Spinal cord (tissue), 10 donors: ENCODE data around the gene DPH3. TPM values are rescaled to one million over a fixed set of nuclear protein-coding genes. Genes with fewer than 3 reads are reported as not detected.
A peak's percentile ranks its signal among the peaks of the same experiment; 100 is the strongest.

Source experiments
- DNase-seq, 6 donors: peaks; one replicate each; pipeline versions ENCODE4 v3.0.0 to v3.0.0-alpha.2; 2013 to 2015; ENCODE audit warnings: low spot score in 6 of 6, low read depth in 4 of 6
- H3K27ac ChIP-seq: one replicate; pipeline ENCODE4 v1.5.1; 2013; ENCODE audit warnings: low read depth, low read length, control low read depth
- H3K27me3 ChIP-seq: one replicate; pipeline ENCODE4 v1.6.1; 2013; ENCODE audit warnings: low read length; ENCODE audit not compliant: control insufficient read depth, insufficient read depth
- H3K36me3 ChIP-seq: one replicate; pipeline ENCODE4 v1.6.1; 2013; ENCODE audit warnings: low read length; ENCODE audit not compliant: control insufficient read depth, insufficient read depth
- H3K4me1 ChIP-seq: one replicate; pipeline ENCODE4 v1.6.1; 2013; ENCODE audit warnings: low read length; ENCODE audit not compliant: control insufficient read depth, insufficient read depth
- H3K4me3 ChIP-seq: one replicate; pipeline ENCODE4 v1.5.1; 2013; ENCODE audit warnings: low read depth, low read length, control low read depth
- H3K9me3 ChIP-seq: one replicate; pipeline ENCODE4 v1.6.1; 2013; ENCODE audit warnings: low read length; ENCODE audit not compliant: control insufficient read depth, insufficient read depth
- WGBS: methylation state at CpG from one replicate; pipeline ENCODE4 v1.1.5; 2013; ENCODE audit warnings: missing lambda C conversion rate; ENCODE audit not compliant: insufficient coverage; 5-methylcytosine and 5-hydroxymethylcytosine counted together
- polyA plus RNA-seq, 2 donors: library from polyadenylated mRNA; unstranded; fragments of 120-200 nt; gene quantifications; one replicate each; pipeline ENCODE4 v1.2.1, GENCODE V29; 2013; ENCODE audit not compliant: insufficient read length in 2 of 2
- total RNA-seq, 2 donors: library from RNA; depleted of rRNA in 1 of 2; stranded (reverse); fragments of 120-200 nt in 1 of 2; fragments of >200 nt in 1 of 2; gene quantifications; one replicate each; pipeline versions ENCODE4 v1.2.3 to v1.2.4, GENCODE V29; 2013 to 2014
- donor health status: healthy.

DPH3 gene
- total and polyA plus RNA-seq, 4 donors, result 17.9 to 41.6 (median 35.5) TPM

DNA sequence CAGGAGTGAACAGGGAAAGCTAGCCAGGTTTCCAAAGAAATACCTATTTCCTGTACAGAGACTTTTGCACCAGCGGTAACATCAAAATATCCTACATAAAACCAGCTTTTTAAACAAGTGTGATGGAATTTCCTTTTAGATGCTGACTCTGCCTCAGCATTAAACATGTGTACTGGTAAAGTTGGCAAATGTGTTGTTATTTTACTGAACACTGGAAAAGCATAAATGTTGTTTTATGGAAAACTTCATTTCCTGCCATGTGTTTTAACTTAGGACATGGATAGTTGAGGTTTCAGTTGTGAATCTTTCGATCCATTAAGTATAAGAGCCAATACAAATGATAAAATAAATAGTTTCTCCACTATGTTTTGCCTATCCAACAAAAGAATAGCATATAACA is 15.9 kb upstream of the DPH3 start:
- Histone ChIP-seq H3K9me3 (no peaks in the 10 kb centered on the region), H3K4me3 (no peak overlapping the region), H3K27me3 (no peaks in the 10 kb centered on the region), H3K27ac (no peak overlapping the region), H3K36me3 (peaks cover 3% of the 10 kb centered on the region), H3K4me1 (no peaks in the 10 kb centered on the region)
- DNase-seq, result no peak
- WGBS, result no CpG with 5 or more reads among the region's 2 CpGs

DNA sequence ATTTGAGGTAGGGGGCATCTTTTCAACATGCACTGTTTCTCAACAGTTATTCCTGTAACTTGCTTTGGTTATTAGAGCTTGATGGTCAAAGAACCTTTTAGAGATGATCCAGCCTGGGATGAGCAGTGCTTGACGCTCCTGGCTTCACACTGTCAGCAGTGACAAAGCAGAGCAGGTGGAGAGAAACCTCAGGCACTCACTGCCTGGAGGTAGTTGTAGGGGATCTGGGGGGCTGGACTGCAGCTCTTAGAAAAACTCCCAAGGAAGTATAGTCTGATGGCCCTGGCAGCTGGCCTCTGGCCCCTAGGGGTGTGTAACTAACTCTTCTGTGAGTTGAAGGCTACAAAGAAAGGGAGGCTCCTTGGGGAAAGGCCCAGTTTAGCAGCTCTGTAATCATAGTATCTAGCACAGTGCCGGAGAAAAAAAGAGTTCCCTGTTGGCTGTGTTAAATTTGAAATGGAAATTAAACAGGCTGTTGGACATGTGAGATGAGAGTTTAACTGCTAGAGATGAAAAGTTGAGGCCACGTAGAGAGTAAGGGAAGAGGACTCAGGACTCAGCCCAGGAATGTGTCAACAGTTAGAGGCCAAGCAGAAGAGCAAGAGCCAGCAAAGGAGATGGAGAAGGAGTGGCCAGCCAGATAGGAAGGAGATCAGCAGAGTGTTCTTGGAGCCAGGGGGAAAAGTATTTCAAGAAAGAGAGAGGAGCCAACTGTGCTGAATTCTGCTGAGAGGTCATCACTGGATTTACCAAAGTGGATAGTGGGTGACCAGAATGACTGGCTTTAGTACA is 14.5 kb upstream of the DPH3 start:
- Histone ChIP-seq H3K36me3 (peaks cover 3% of the 10 kb centered on the region), H3K9me3 (no peaks in the 10 kb centered on the region), H3K27me3 (no peaks in the 10 kb centered on the region), H3K4me1 (no peaks in the 10 kb centered on the region), H3K27ac (no peak overlapping the region), H3K4me3 (no peak overlapping the region)
- 80% methylated on average over 3 of the region's 3 CpGs for WGBS
- DNase-seq, result no peak

DNA sequence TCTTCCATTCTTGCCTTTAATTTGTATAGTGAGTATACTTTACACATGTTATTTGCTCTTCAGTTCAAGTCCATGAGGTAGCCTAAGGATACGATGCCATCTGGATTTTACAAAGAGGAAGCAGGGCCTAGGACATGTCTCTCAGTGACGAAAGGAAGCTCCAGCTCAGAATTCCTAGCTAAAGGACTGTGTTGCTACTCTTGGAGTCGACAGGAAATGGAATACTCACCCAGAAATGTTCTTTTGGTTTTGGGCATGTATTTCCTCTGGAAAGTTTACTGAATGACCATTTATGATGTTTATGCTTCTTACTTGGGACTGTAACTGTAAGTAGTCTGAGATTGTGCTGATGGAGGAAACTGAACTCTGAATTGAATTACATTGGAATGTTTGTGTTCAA is 12.7 kb upstream of the DPH3 start:
- Histone ChIP-seq H3K4me1 (no peaks in the 10 kb centered on the region), H3K9me3 (no peaks in the 10 kb centered on the region), H3K36me3 (peaks cover 6% of the 10 kb centered on the region), H3K27me3 (no peaks in the 10 kb centered on the region), H3K4me3 (no peak overlapping the region), H3K27ac (no peak overlapping the region)
- WGBS, result 93% methylated on average over 3 of the region's 3 CpGs
- no peak for DNase-seq

DNA sequence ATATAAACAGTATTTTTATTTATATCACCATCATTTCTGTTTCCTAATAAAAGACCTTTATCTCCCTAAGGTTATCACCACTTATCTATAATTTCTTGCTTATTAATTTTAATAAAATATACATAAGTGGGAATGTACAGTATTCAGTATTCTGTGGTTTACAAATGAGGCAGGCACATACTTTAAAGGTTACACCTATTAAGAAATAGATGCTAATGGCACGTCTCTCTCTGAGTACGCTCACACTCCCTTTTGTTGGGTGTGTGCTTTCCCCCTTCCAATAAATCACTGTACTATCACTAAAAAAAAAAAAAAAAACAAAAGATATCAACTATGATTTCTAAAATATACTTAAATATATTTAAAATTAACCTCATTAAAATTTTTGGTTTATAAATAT is 9.1 kb upstream of the DPH3 start:
- WGBS, result no CpG with 5 or more reads among the region's 2 CpGs
- Histone ChIP-seq H3K9me3 (no peaks in the 10 kb centered on the region), H3K4me3 (no peak overlapping the region), H3K36me3 (peaks cover 9% of the 10 kb centered on the region), H3K27ac (no peak overlapping the region), H3K4me1 (no peaks in the 10 kb centered on the region), H3K27me3 (no peaks in the 10 kb centered on the region)
- no peak for DNase-seq

DNA sequence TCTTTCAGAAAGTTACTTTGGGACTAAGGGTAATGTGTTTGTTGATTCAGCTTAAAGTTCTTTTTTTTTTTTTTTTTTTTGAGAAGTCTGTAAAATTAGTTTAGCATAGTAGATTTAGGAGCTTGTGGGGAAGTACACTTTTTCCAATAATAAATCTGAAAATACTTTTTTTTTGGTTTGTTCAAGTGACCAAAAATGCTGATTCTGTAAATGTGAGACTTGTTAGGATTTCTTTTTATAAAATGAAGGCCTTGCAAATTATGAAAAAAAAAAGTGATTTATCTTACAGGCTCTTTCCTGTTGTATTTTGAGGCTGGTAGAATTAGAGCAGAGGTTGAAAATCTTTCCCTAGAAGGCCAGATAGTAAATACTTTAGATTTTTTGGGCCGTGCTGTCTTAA is 7.8 kb upstream of the DPH3 start:
- Histone ChIP-seq H3K27me3 (no peaks in the 10 kb centered on the region), H3K4me1 (no peaks in the 10 kb centered on the region), H3K27ac (no peak overlapping the region), H3K36me3 (peaks cover 9% of the 10 kb centered on the region), H3K9me3 (no peaks in the 10 kb centered on the region), H3K4me3 (no peak overlapping the region)
- DNase-seq, result no peak
- no CpG with 5 or more reads among the region's 1 CpG for WGBS

DNA sequence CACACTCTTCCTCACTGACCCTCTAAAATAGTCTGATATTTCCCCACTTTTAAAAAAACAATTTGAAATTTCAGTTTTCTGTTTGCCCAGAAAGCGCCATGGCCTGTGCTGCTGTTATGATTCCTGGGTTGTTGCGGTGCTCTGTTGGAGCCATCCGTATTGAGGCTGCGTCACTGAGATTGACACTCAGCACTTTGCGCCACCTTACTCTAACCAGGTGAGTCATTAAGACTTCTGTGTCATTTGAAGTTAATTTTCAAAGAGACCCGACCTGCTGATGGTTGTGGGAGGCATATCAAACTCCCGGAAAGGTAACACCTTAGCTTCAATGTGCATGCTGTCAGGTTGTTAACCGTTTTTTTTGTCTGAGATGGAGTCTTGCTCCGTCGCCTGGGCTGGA is 6.1 kb upstream of the DPH3 start:
- DNase-seq, result no peak
- WGBS, result 96% methylated on average over 10 of the region's 10 CpGs

DNA sequence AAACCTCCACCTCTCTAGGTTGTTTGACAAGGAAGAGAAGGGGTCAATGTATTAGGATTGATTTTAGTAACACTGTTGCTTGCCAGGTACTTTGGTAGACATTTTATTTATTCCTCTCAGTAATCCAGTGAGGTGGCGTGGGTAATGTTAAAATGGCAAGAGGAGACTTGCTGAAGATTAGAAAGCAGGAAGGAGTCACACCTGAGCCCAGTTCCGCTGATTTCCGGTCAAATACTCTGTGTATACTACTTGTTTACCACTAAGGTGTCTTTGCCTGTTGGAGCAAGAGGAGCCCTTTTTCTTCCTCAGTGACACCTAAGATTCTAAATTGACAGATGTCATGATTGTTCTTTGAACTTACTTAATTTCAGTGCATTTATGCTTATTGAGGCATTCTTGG is 2.0 kb upstream of the DPH3 start:
- H3K4me1 ChIP-seq, result peaks cover 7% of the 10 kb centered on the region
- WGBS, result 100% methylated on average over 1 of the region's 3 CpGs
- H3K36me3 ChIP-seq, result peaks cover 8% of the 10 kb centered on the region
- no peaks in the 10 kb centered on the region for H3K27me3 ChIP-seq
- H3K4me3 ChIP-seq, result no peak overlapping the region
- no peak for DNase-seq
- no peaks in the 10 kb centered on the region for H3K9me3 ChIP-seq
- no peak overlapping the region for H3K27ac ChIP-seq

More for the DNA sequence above, 6.1 kb upstream of the DPH3 start:
- H3K27me3 ChIP-seq, result no peaks in the 10 kb centered on the region
- no peaks in the 10 kb centered on the region for H3K9me3 ChIP-seq
- H3K4me1 ChIP-seq, result no peaks in the 10 kb centered on the region
- H3K36me3 ChIP-seq, result peaks cover 9% of the 10 kb centered on the region
- H3K4me3 ChIP-seq, result no peak overlapping the region
- H3K27ac ChIP-seq, result no peak overlapping the region

DNA sequence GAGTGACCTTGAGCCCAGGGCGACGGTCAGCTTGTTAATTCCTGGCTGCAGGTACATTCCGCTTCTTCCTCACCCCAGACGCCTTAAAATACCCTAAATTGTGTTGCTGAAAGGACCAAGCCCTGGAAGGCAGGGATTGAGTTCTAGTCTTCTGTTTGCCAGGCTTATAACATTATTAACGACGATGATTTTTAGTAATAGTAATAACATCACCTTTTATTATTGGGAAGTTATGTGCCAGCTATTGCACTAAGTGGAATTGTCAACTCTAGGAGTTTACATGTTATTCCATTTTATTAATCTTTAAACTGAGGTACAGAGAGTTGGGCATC is 678 bp upstream of the DPH3 start:
- Histone ChIP-seq H3K9me3 (no peaks in the 10 kb centered on the region), H3K4me1 (peaks cover 7% of the 10 kb centered on the region), H3K27ac (peak overlapping the region; percentile 93), H3K36me3 (peaks cover 3% of the 10 kb centered on the region), H3K27me3 (no peaks in the 10 kb centered on the region), H3K4me3 (peak overlapping the region; percentile 99)
- DNase-seq, result no peak
- WGBS, result 0% methylated on average over 2 of the region's 6 CpGs

DNA sequence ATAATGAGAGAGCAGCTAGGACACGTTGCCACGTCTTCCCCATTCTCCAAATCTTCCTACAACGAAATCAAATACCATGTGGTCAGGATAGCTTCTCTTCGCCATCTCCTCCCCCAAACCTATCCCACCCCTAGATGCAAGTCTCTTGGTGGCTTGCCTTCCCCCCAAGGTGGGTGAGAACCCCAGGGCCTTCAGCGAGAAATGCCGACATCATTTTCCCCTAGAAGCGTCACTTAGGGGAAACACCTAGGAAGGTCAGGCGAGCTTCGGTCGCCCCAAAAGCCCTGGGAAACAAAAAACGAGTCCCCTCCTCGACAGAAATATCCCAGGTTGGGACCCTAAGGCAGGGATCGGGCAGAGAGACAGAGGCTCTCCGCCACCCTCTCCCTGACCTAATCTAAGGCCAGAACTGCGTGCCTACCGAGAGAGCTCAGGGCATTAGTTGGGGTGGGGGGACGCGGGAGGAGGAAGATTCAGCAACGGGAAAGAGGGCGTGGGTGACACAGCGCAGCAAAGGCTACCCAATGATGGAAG is 502 bp downstream of the DPH3 start:
- Histone ChIP-seq H3K36me3 (peaks cover 3% of the 10 kb centered on the region), H3K9me3 (no peaks in the 10 kb centered on the region), H3K4me1 (peaks cover 7% of the 10 kb centered on the region), H3K4me3 (peak overlapping the region; percentile 99), H3K27ac (peak overlapping the region; percentile 59), H3K27me3 (no peaks in the 10 kb centered on the region)
- WGBS, result 1% methylated on average over 20 of the region's 21 CpGs
- DNase-seq, result peak in 1 of 6 donors; percentile 8

DNA sequence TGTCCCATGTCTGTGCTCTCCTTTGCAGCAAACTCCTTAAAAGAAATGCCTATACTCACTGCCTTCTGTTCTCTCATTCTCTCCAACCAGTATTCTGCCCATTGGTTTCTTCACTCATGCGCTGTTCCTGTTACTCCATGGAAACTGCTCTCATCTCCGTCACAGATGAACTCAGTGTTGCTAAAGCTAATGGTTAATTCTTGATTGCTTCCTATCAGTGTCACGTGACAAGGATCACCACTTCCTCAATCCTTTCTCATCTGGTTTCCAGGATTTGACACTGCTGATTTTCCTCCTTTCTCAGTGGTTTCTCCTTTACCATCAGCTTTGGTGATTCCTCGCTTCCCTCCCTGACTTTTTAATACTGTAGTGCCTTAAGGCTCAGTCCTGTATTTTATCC is 2.6 kb downstream of the DPH3 start:
- no peak for DNase-seq
- 74% methylated on average over 4 of the region's 4 CpGs for WGBS

More for the DNA sequence above, 2.6 kb downstream of the DPH3 start:
- peaks cover 3% of the 10 kb centered on the region for H3K36me3 ChIP-seq
- no peaks in the 10 kb centered on the region for H3K9me3 ChIP-seq
- H3K27ac ChIP-seq, result no peak overlapping the region
- no peaks in the 10 kb centered on the region for H3K27me3 ChIP-seq
- peaks cover 7% of the 10 kb centered on the region for H3K4me1 ChIP-seq
- no peak overlapping the region for H3K4me3 ChIP-seq
